NB4 (cell line): Measurements from ENCODE around the gene NAA80.

Experiments
- CTCF ChIP-seq: IDR thresholded peaks from one replicate; pipeline ENCODE4 v1.5.1; 2012; ENCODE audit warnings: low read depth, low read length
- MYC ChIP-seq: IDR thresholded peaks from 2 replicates; pipeline ENCODE4 v1.6.1; 2011; ENCODE audit warnings: low read depth, low read length
- POLR2A ChIP-seq: IDR thresholded peaks from 2 replicates; pipeline ENCODE4 v1.6.1; 2011; ENCODE audit warnings: mild to moderate bottlenecking; ENCODE audit not compliant: insufficient read length; ENCODE audit errors: extremely low read depth

- TF ChIP-seq CTCF (no peak), POLR2A (no peak), MYC (no peak)
Observed at GRCh38 chr3:50323092-50323600, 23.9 kb upstream of the NAA80 start.
